HAP-1 (cell line): ENCODE results near the gene TBX18.

ENCODE experiments used
- DNase-seq, 2 experiments: peaks; one replicate each; pipeline ENCODE4 v3.0.0-alpha.2; 2016 to 2020; ENCODE audit warnings: low spot score in 2 of 2
- H3K27me3 ChIP-seq: fragments of 250-450 bp; sonication (Bioruptor Pico); 2 replicates; pipeline ENCODE4 v1.5.1; 2020; ENCODE audit warnings: low read depth, mild to moderate bottlenecking, moderate library complexity
- H3K36me3 ChIP-seq: fragments of 250-450 bp; sonication (Bioruptor Pico); replicated peaks from 2 replicates; pipeline ENCODE4 v1.5.1; 2020; ENCODE audit warnings: mild to moderate bottlenecking
- H3K4me1 ChIP-seq: fragments of 250-450 bp; sonication (Bioruptor Pico); 2 replicates; pipeline ENCODE4 v1.5.1; 2020; ENCODE audit warnings: mild to moderate bottlenecking
- H3K4me3 ChIP-seq: fragments of 250-450 bp; sonication (Bioruptor Pico); 2 replicates; pipeline ENCODE4 v1.5.1; 2020; ENCODE audit warnings: mild to moderate bottlenecking, moderate library complexity
- H3K9me3 ChIP-seq: fragments of 250-450 bp; sonication (Bioruptor Pico); 2 replicates; pipeline ENCODE4 v1.5.1; 2020; ENCODE audit warnings: mild to moderate bottlenecking, moderate library complexity
- in situ Hi-C: fragments of 300-500 bp; cut with MboI; formaldehyde crosslinking; loops from 3 replicates; pipeline ENCODE4 v1.14.3; 2020; ENCODE audit warnings: low sequenced_read_pairs, inconsistent platforms, mixed read lengths

The TBX18 gene

DNA sequence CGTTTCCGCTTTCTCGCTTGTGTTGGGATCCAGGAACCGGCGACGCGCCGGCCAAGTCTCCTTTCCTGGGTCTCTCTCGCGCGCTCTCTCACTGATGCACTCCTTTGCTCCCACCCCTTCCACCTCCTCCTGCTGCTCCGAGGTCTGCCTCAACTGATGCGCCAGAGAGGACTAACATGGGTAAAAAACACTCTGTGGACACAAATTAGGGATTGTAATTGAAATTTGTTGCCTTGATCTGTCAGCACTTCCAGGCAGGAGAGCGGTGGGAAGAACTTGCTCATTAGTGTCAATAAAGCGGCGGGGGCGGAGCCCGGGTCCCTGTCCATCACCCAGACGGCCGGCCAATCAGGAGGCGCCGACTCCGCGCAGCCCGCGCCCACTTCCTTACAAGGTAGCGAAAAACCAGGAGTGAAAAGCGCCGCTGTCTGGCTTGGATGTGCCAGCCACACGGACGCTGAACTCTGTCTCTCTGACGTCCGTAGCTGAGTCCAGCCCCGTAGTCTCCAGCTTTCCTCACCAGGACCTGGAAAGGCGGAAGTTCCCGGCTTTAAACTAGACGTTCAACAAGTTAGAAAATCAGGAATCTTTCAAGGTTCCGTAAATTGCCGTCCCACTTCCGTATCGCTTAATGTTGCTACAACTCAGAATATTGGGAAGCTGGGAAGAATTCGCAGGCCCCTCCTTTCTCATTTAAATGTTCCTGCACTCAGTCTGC lies at the start of gene TBX18:
TSS of gene TBX18 (minus strand) at position 267 of the 718 bp plus-strand sequence. CDS start 417 bp downstream, outside the sequence.
- in situ Hi-C loops: no loop called here
- H3K27me3 ChIP-seq: peaks cover 13% of the 10 kb centered on the region

DNA sequence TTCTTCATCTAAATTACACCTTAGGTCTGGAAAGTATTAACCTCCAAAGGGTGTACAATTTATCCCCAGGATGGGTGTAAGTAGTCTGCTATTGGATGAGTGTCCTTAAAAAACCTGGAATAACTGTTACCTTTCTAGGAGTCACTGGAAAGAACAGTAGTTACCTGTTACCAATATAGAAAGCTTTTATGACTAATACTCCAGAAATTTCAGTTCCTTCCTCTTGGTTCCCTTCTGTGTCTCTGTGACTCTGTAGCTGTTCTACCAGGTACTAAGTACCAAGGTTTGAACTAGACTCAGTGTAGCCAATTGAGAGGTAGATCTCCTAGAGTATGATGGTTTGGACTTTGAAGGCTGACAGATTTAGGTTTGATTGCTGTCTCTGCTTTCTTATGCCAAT lies 47.0 kb upstream of the TBX18 start:
- H3K27me3 ChIP-seq: no peaks in the 10 kb centered on the region
- no peaks in the 10 kb centered on the region for H3K9me3 ChIP-seq
- DNase-seq: no peak
- H3K36me3 ChIP-seq: no peaks in the 10 kb centered on the region
- H3K4me1 ChIP-seq: no peaks in the 10 kb centered on the region
- in situ Hi-C loops: no loop called here
- H3K4me3 ChIP-seq: no peak overlapping the region

More for the DNA sequence above, at the start of gene TBX18:
- peak in 1 of 2 experiments; percentile 50 for DNase-seq
- no peaks in the 10 kb centered on the region for H3K4me1 ChIP-seq
- H3K9me3 ChIP-seq: no peaks in the 10 kb centered on the region
- H3K36me3 ChIP-seq: no peaks in the 10 kb centered on the region
- H3K4me3 ChIP-seq: no peak within 1 kb of the TSS

DNA sequence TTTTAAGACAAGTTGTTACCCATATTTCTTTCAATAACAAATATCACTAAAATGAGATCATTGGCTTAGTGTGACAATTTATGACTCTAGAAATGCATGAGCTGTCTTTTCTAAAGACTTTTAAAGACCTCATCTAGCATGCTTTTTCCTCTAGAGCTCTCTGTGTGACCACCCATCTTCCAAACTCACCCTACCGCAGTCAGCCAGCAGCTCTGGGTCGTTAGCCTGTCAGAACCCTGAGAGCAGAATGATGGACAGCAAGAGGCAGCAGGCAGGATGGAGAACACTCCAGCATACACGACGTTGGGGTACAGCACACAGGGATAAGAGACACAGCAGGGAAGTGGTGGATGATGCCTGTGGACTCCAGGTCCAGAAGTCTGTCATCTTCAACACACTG lies 45.1 kb upstream of the TBX18 start:
- no peaks in the 10 kb centered on the region for H3K4me1 ChIP-seq
- H3K4me3 ChIP-seq: no peak overlapping the region
- H3K27me3 ChIP-seq: no peaks in the 10 kb centered on the region
- in situ Hi-C loops: no loop called here
- H3K9me3 ChIP-seq: no peaks in the 10 kb centered on the region
- DNase-seq: no peak
- no peaks in the 10 kb centered on the region for H3K36me3 ChIP-seq

DNA sequence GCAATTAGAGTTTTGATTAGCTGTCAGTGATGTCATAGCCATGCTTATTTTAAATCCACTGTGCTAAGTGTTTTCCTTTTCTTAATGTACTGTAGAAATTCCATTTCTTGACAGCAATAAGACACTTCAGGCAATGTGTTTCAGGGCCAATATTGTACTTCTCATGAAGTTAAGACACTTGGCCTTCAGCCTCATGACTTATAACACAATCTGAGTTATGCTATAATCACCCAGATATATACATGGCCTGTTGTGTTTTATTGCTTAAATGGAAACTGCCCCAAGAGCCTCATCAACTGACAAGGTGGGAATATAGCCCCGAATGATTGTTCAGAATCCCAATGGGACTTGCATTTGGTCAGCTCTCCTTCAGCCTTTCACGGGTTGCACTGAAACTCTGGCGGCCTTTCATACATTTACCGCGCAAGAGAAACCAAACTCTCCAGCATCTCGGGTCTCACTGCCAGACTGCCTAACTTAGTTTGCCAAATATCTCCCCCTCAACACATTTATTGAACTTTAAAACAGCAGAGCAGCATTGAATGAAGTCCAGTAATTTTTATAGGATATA lies 44.2 kb upstream of the TBX18 start:
- Histone ChIP-seq H3K27me3 (no peaks in the 10 kb centered on the region), H3K4me3 (no peak overlapping the region), H3K4me1 (no peaks in the 10 kb centered on the region), H3K36me3 (no peaks in the 10 kb centered on the region), H3K9me3 (no peaks in the 10 kb centered on the region)
- no peak for DNase-seq
- in situ Hi-C loops: no loop called here

DNA sequence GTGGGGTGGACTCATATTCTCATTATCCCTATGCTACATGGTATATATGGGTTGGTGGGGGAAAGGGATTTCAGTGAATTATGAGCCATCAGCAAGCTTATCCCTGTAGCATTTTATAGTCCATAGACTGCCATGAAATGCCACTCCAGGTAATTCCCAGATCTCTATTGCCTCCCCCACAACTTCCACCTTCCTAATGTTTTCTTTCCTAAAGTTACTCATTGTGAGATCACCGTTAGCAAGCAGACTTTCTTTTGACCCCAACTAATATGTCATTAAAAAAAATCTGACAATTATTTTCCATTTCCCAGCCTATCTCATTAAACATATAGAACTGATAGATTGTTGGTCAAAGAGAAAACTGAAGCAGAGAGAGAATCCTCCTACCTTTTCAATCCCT lies 40.7 kb upstream of the TBX18 start:
- in situ Hi-C loops: no loop called here
- Histone ChIP-seq H3K4me1 (no peaks in the 10 kb centered on the region), H3K36me3 (no peaks in the 10 kb centered on the region), H3K9me3 (no peaks in the 10 kb centered on the region), H3K4me3 (no peak overlapping the region), H3K27me3 (no peaks in the 10 kb centered on the region)
- DNase-seq: no peak

DNA sequence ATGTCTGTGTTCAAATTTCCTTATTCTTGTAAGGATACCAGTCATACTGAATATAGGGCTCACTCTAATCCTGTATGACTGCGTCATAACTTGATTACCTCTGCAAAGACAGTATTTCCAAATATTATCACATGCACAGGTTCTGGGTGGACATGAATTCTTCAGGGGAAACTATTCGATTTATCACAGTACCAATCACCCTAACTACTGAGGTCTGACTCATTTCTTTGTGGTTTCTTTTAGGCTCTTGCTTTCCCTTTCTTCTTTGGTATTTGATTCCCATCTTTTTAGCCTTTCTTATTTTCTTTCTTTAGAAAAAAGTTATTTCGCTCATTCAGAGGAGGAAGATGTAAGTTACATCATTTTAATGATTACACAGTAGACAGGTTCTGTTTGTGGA lies 40.3 kb upstream of the TBX18 start:
- no peaks in the 10 kb centered on the region for H3K9me3 ChIP-seq
- DNase-seq: no peak
- no peaks in the 10 kb centered on the region for H3K36me3 ChIP-seq
- H3K27me3 ChIP-seq: no peaks in the 10 kb centered on the region
- H3K4me3 ChIP-seq: no peak overlapping the region
- in situ Hi-C loops: no loop called here
- no peaks in the 10 kb centered on the region for H3K4me1 ChIP-seq

DNA sequence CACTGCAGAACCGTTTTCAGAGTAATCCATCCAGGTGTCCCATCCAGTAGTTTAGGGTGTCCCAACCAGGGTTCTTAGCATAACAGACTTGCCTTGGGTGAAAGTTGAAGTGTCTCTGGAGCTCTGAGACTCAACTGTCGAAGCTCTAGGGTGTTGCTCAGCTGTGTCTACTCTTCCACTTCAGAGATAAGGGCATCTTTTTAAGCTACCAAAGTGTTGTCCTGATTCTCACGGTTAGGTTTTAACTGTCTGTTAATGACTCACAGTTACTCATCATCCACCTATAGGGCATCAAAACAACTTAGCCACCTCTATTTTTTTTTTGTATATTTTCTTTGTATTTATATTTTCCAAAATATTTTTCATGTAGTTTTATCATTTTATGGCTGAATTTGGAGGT lies 36.9 kb upstream of the TBX18 start:
- in situ Hi-C loops: no loop called here

DNA sequence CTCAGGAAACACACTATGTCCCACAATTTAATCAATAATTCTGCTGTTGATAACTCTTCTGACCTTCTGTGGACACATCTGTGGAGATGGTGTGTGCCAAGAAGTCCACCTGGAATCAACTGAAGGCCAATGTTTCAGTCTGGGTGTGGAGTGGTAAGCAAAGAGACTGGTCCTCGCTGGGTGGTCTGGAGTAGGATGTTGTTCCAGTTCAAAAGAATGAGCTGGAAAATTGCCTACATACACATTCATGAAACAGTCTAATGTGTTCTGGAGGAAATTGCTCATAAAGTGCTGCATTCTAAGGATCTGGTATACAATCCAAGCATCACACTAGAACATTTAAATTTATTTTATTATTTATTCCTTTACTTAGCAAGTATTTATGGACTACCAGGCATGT lies 33.9 kb upstream of the TBX18 start:
- Histone ChIP-seq H3K27me3 (no peaks in the 10 kb centered on the region), H3K36me3 (no peaks in the 10 kb centered on the region), H3K4me1 (no peaks in the 10 kb centered on the region), H3K9me3 (no peaks in the 10 kb centered on the region), H3K4me3 (no peak overlapping the region)
- in situ Hi-C loops: no loop called here
- DNase-seq: no peak

More for the DNA sequence above, 36.9 kb upstream of the TBX18 start:
- H3K4me1 ChIP-seq: no peaks in the 10 kb centered on the region
- no peaks in the 10 kb centered on the region for H3K27me3 ChIP-seq
- DNase-seq: no peak
- no peaks in the 10 kb centered on the region for H3K36me3 ChIP-seq
- H3K9me3 ChIP-seq: no peaks in the 10 kb centered on the region
- H3K4me3 ChIP-seq: no peak overlapping the region

DNA sequence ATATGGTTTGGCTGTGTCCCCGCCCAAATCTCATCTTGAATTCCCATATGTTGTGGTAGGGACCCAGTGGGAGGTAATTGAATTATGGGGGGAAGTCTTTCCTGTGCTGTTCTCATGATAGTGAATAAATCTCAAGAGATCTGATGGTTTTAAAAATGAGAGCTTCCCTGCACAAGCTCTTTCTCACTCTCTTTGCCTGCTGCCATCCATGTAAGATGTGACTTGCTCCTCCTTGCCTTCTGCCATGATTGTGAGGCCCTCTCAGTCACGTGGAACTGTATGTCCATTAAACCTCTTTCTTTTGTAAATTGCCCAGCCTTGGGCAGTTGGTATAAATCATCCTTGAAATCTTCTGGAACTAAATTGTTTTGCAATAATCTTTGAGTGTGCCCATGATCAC lies 31.9 kb upstream of the TBX18 start:
- no peaks in the 10 kb centered on the region for H3K4me1 ChIP-seq
- no peak for DNase-seq
- in situ Hi-C loops: no loop called here

DNA sequence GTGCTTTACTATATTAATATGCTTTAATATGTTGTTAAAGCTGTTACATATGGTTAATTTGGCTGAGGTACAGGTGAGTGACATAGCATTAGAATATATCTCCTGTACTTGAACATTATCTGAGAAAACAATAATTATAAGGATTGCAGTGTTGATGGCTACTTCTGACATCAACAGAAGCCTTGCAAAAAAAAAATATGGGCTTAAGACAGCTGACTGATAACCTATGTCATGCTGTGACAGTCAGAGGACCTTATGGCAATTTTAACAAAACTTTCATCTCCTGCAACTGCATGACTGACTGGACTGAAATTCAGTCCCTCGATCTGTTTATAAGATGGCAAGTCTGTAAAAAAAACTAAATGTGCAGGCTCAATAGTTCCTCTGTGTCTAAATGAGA lies 27.5 kb upstream of the TBX18 start:
- Histone ChIP-seq H3K4me3 (no peak overlapping the region), H3K36me3 (no peaks in the 10 kb centered on the region), H3K9me3 (no peaks in the 10 kb centered on the region), H3K27me3 (no peaks in the 10 kb centered on the region), H3K4me1 (no peaks in the 10 kb centered on the region)
- DNase-seq: no peak
- in situ Hi-C loops: no loop called here

More for the DNA sequence above, 31.9 kb upstream of the TBX18 start:
- Histone ChIP-seq H3K27me3 (no peaks in the 10 kb centered on the region), H3K36me3 (no peaks in the 10 kb centered on the region), H3K9me3 (no peaks in the 10 kb centered on the region), H3K4me3 (no peak overlapping the region)

DNA sequence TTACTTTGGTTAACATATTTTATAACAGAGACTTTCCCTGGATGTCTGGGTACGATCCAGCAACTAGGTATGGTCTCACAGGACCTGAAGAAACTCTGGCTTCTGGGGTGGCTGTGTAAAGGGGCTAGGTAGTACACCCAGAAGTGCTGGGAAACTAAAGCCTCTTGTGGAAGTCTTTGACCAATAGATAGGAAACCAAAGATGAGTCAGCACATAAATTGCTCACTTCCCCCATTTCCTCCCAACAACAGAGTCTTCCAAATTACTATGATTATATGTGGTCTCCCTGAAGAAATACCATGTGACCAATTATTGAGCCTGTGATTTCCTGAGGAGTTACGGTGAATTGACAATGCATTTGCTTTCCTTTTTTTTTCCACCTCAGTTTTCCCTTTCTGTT lies 26.8 kb upstream of the TBX18 start:
- no peaks in the 10 kb centered on the region for H3K36me3 ChIP-seq
- H3K27me3 ChIP-seq: no peaks in the 10 kb centered on the region
- no peaks in the 10 kb centered on the region for H3K4me1 ChIP-seq
- in situ Hi-C loops: no loop called here
- no peaks in the 10 kb centered on the region for H3K9me3 ChIP-seq
- H3K4me3 ChIP-seq: no peak overlapping the region
- no peak for DNase-seq

DNA sequence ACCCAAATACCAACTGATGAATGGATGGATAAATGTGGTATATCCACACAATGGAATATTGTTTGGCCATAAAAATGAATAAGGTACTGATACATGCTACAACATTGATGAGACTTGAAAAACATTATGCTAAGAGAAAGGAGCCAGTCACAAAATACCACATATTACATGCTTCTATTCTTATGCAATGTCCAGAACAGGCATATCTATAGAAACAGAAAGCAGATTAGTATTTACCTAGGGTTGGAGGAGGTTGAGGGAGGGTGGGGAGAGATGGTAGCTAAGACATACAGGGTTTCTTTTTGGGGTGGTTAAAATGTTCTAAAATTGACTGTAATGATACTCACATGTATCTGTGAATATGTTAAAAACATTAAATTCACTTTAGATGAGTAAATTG lies 24.8 kb upstream of the TBX18 start:
- Histone ChIP-seq H3K4me3 (no peak overlapping the region), H3K36me3 (no peaks in the 10 kb centered on the region), H3K4me1 (no peaks in the 10 kb centered on the region), H3K9me3 (no peaks in the 10 kb centered on the region), H3K27me3 (no peaks in the 10 kb centered on the region)
- in situ Hi-C loops: no loop called here
- no peak for DNase-seq

DNA sequence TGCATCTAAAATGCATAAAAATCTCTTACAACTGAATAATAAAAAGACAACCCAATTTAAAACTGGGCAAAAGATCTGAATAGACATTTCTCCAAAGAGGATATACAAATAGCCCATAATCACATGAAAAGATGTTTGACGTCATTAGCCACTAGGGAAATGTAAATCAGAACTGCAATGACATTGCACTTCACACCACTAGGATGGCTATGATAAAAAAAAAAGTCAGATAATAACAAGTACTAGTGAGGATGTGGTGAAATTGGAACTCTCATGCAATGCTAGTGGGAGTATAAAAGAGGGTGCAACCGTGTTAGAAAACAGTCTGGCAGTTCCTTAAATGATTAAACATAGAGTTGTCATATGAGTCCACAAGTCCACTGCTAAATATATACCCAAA lies 24.3 kb upstream of the TBX18 start:
- Histone ChIP-seq H3K27me3 (no peaks in the 10 kb centered on the region), H3K4me1 (no peaks in the 10 kb centered on the region), H3K9me3 (no peaks in the 10 kb centered on the region), H3K4me3 (no peak overlapping the region), H3K36me3 (no peaks in the 10 kb centered on the region)
- in situ Hi-C loops: no loop called here
- DNase-seq: no peak

DNA sequence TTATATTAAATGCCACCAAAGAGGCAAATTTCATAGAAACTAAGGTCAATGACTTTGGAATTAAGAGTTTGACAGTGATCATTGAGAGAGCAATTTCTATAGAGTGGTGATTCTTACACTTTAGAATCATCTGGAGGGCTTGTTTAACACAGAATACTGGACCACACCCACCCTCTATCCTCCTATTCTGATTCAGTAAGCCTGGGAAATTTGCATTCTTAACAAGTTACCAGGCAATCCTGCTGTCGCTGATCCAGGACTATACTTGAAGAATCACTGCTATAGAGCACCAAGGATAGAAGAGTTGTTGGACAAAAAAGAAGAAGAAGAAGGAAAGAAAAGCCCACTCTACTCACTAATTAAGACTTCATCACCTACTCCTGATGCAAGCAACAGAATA lies 21.3 kb upstream of the TBX18 start:
- Histone ChIP-seq H3K36me3 (no peaks in the 10 kb centered on the region), H3K9me3 (no peaks in the 10 kb centered on the region), H3K4me1 (no peaks in the 10 kb centered on the region), H3K4me3 (no peak overlapping the region), H3K27me3 (no peaks in the 10 kb centered on the region)
- no peak for DNase-seq
- in situ Hi-C loops: no loop called here

DNA sequence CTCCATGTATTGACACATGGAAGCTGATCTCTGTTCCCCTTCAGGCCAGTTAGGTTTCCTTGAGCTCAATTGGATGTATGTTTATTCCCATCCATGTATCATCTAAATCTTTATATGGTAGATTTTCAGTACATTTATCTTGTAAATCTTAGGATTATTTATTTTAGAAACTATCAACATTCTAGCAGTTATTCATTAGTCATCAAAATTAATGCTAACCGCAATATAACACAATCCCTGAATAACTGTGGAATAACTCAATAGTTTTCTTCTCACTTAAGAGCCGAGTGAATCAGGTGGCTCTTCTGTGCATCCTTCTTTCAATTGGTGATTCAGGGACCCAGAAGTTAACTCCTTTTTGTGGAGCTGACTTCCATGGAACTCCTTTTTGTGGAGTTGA lies 15.5 kb upstream of the TBX18 start:
- in situ Hi-C loops: no loop called here
- Histone ChIP-seq H3K36me3 (no peaks in the 10 kb centered on the region), H3K9me3 (no peaks in the 10 kb centered on the region), H3K4me3 (no peak overlapping the region), H3K27me3 (peaks cover 7% of the 10 kb centered on the region; the same call in 1 of the 2 replicates), H3K4me1 (no peaks in the 10 kb centered on the region)
- DNase-seq: no peak
